Stomach (tissue), 9 donors: ENCODE data around the gene EEFSEC. TPM values are rescaled to one million over a fixed set of nuclear protein-coding genes. Genes with fewer than 3 reads are reported as not detected.

Source experiments
- DNase-seq, 2 donors: peaks; one replicate each; pipeline versions ENCODE4 v3.0.0 to v3.0.0-alpha.2; 2013 to 2019
- H3K27ac ChIP-seq, 5 donors: fragments of 200-600 bp in 4 of 5; sonication (generic) in 4 of 5; one replicate each; pipeline ENCODE4 v1.5.1; 2013 to 2019; ENCODE audit warnings: mild to moderate bottlenecking in 1 of 5, moderate library complexity in 1 of 5
- H3K27me3 ChIP-seq, 3 donors: fragments of 200-600 bp; sonication (generic); one replicate each; pipeline ENCODE4 v1.5.1; 2017 to 2019; ENCODE audit warnings: mixed run types in 1 of 3
- H3K36me3 ChIP-seq, 4 donors: fragments of 200-600 bp; sonication (generic); 1 replicate in 3 of 4; 2 replicates in 1 of 4; pipeline ENCODE4 v1.5.1; 2016 to 2019
- H3K4me1 ChIP-seq, 4 donors: fragments of 200-600 bp; sonication (generic); one replicate each; pipeline ENCODE4 v1.5.1; 2016 to 2019
- H3K4me3 ChIP-seq, 4 donors: fragments of 200-600 bp; sonication (generic) in 3 of 4; one replicate each; pipeline ENCODE4 v1.5.1; 2016 to 2019; ENCODE audit warnings: mild to moderate bottlenecking in 1 of 4
- H3K9me3 ChIP-seq, 4 donors: fragments of 200-600 bp; sonication (generic); one replicate each; pipeline ENCODE4 v1.5.1; 2016 to 2019
- CTCF ChIP-seq, 7 experiments: fragments of 450-650 bp in 4 of 7; fragments of 200-600 bp in 3 of 7; sonication (generic) in 3 of 7; IDR thresholded peaks; one replicate each; pipeline ENCODE4 v1.5.1; 2016 to 2019; ENCODE audit warnings: antibody characterized with exemption in 7 of 7, control low read depth in 2 of 7, mild to moderate bottlenecking in 1 of 7
- EP300 ChIP-seq: sonication (generic); formaldehyde crosslinking; IDR thresholded peaks from one replicate; pipeline ENCODE4 v1.6.1; 2017; ENCODE audit warnings: antibody characterized with exemption
- POLR2A ChIP-seq, 4 donors: fragments of 450-650 bp; IDR thresholded peaks; one replicate each; pipeline ENCODE4 v1.6.1; 2016; ENCODE audit warnings: antibody characterized with exemption in 4 of 4, control low read depth in 2 of 4, mild to moderate bottlenecking in 1 of 4, moderate library complexity in 1 of 4
- POLR2AphosphoS5 ChIP-seq, 3 donors: sonication (generic); formaldehyde crosslinking; IDR thresholded peaks; one replicate each; pipeline ENCODE4 v1.6.1; 2016; ENCODE audit warnings: antibody characterized with exemption in 3 of 3
- WGBS, 5 donors: extraction: QIAGEN DNeasy Blood & Tissue Kit in 3 of 5; methylation state at CpG; one replicate each; pipeline versions ENCODE4 v1.1.5 to v1.1.7; 2013 to 2018; 5-methylcytosine and 5-hydroxymethylcytosine counted together
- intact Hi-C: fragments of 100-400 bp; cut with DNase I; formaldehyde crosslinking; loops from one replicate; pipeline ENCODE4 v1.15.1; 2023; ENCODE audit warnings: low total_unique reads
- polyA plus RNA-seq, 3 donors: library from polyadenylated mRNA; stranded (reverse); fragments of 200-250 nt; gene quantifications; one replicate each; pipeline ENCODE4 v1.2.3, GENCODE V29; 2013
- total RNA-seq, 5 donors: library from RNA; depleted of rRNA; stranded (reverse); fragments of >200 nt; gene quantifications; one replicate each; pipeline versions ENCODE4 v1.1.0 to v1.2.3, GENCODE V29; 2014 to 2016
- donor health status: healthy with polysubstance abuse.
- donor health status: Bipolar disorder and iron deficiency.
- donor health status: healthy.

EEFSEC gene
- total and polyA plus RNA-seq, 8 donors, result 5.0 to 39.1 (median 13.2) TPM

DNA sequence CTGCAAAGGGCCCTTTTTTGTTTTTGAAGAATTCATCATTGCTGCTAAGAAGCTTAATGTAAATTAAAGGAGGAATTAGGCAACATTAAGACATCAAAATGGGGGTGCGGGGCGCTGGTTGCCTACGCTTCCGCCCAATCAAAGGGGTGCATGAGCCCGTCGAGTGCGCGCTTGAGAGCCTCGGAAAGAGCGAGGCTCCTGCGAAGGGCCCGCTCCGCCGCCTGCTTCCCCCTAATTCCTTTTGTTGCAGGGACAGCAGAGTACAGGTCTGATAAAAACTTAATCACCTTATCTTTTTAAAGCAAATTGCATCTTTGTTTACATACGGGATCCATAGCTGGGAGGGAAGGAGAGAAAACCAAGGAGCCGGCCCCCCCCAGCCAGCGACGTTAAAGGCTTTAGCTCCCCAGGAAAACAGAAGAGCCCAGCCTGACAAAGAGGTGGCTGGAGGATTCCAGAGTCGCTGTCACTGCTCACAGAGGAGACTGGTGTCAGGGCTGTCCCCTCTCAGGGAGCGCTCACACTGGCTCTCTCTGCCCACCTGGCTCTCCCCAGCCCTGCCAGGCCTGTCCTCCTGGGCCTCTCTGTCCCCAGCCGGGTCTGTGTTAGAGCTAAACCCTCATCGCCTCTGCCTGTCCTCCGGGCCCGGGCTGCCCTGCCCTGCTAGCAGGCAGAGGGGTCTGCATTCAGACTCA is 246.1 kb downstream of the EEFSEC start:
- Histone ChIP-seq H3K27ac (no peak overlapping the region), H3K9me3 (no peaks in the 10 kb centered on the region), H3K4me3 (no peak overlapping the region), H3K36me3 (no peaks in the 10 kb centered on the region), H3K27me3 (no peaks in the 10 kb centered on the region), H3K4me1 (peaks cover 6 to 14% (median 10%) of the 10 kb centered on the region in 4 donors)
- TF ChIP-seq EP300 (no peak), POLR2A (IDR thresholded peaks at IDR 0.05) (no peak), CTCF (IDR thresholded peaks at IDR 0.05) (no peak), POLR2AphosphoS5 (IDR thresholded peaks at IDR 0.05) (no peak)
- DNase-seq, result no peak
- intact Hi-C loops, result no loop called here
- 86 to 92% (median 89%) methylated on average over 24 of the region's 24 CpGs for WGBS, 5 donors

- intact Hi-C loops, result no loop called here
- H3K36me3 ChIP-seq, result no peaks in the 10 kb centered on the region
- no peak for DNase-seq
- 88 to 97% (median 93%) methylated on average over 6 to 11 of the region's 11 CpGs for WGBS, 5 donors
- no peaks in the 10 kb centered on the region for H3K9me3 ChIP-seq
- TF ChIP-seq EP300, result no peak
- TF ChIP-seq POLR2AphosphoS5 (IDR thresholded peaks at IDR 0.05), result no peak
- TF ChIP-seq CTCF (IDR thresholded peaks at IDR 0.05), result no peak
- no peak for TF ChIP-seq POLR2A (IDR thresholded peaks at IDR 0.05)
- peaks cover 0 to 5% (median 1%) of the 10 kb centered on the region in 4 donors for H3K4me1 ChIP-seq
- no peak overlapping the region for H3K4me3 ChIP-seq
- no peaks in the 10 kb centered on the region for H3K27me3 ChIP-seq
- no peak overlapping the region for H3K27ac ChIP-seq
These were observed 247.4 kb downstream of the EEFSEC start for GRCh38 chr3:128400671-128401070.

GRCh38 chr3:128402319-128402718 is 249.0 kb downstream of the EEFSEC start:
- H3K36me3 ChIP-seq, result no peaks in the 10 kb centered on the region
- WGBS, 5 donors, result 35 to 76% (median 58%) methylated on average over 11 of the region's 11 CpGs
- intact Hi-C loops, result no loop called here
- H3K9me3 ChIP-seq, result no peaks in the 10 kb centered on the region
- H3K27ac ChIP-seq, result no peak overlapping the region
- H3K27me3 ChIP-seq, result no peaks in the 10 kb centered on the region
- peak; percentile 39 to 64 for DNase-seq
- H3K4me1 ChIP-seq, result no peaks in the 10 kb centered on the region
- H3K4me3 ChIP-seq, result no peak overlapping the region
- no peak for TF ChIP-seq POLR2A (IDR thresholded peaks at IDR 0.05)
- no peak for TF ChIP-seq CTCF (IDR thresholded peaks at IDR 0.05)
- TF ChIP-seq POLR2AphosphoS5 (IDR thresholded peaks at IDR 0.05), result peak in 1 of 3 donors; percentile 41
- TF ChIP-seq EP300, result no peak

GRCh38 chr3:128402998-128403397 is 249.7 kb downstream of the EEFSEC start:
- 79 to 94% (median 88%) methylated on average over 6 of the region's 6 CpGs for WGBS, 5 donors
- Histone ChIP-seq H3K9me3 (no peaks in the 10 kb centered on the region), H3K27ac (no peak overlapping the region), H3K36me3 (peaks cover 0 to 4% (median 2%) of the 10 kb centered on the region in 4 donors), H3K27me3 (no peaks in the 10 kb centered on the region), H3K4me3 (no peak overlapping the region), H3K4me1 (no peaks in the 10 kb centered on the region)
- TF ChIP-seq EP300, result no peak
- TF ChIP-seq POLR2A (IDR thresholded peaks at IDR 0.05), result no peak
- no peak for TF ChIP-seq CTCF (IDR thresholded peaks at IDR 0.05)
- TF ChIP-seq POLR2AphosphoS5 (IDR thresholded peaks at IDR 0.05), result no peak
- intact Hi-C loops, result no loop called here
- DNase-seq, result no peak
